Hippocampal formation (tissue), 2 donors: ENCODE data around the gene DIPK1B.
A peak's percentile ranks its signal among the peaks of the same experiment; 100 is the strongest.
"Not testable (repeated sequence)": the region's sequence is repeated elsewhere in the genome, so short reads cannot be mapped to it uniquely, and the experiment has no call there.

Experiments used
- DNase-seq, 2 donors: peaks; one replicate each; lab custom pipeline; 2025; lab: John Stamatoyannopoulos, UW

The DIPK1B gene

GRCh38 chr9:136754059-136754572 lies 41.7 kb downstream of the DIPK1B start:
- no peak for DNase-seq

- DNase-seq: no peak
Observed at GRCh38 chr9:136754626-136755301, 42.4 kb downstream of the DIPK1B start.

DNA sequence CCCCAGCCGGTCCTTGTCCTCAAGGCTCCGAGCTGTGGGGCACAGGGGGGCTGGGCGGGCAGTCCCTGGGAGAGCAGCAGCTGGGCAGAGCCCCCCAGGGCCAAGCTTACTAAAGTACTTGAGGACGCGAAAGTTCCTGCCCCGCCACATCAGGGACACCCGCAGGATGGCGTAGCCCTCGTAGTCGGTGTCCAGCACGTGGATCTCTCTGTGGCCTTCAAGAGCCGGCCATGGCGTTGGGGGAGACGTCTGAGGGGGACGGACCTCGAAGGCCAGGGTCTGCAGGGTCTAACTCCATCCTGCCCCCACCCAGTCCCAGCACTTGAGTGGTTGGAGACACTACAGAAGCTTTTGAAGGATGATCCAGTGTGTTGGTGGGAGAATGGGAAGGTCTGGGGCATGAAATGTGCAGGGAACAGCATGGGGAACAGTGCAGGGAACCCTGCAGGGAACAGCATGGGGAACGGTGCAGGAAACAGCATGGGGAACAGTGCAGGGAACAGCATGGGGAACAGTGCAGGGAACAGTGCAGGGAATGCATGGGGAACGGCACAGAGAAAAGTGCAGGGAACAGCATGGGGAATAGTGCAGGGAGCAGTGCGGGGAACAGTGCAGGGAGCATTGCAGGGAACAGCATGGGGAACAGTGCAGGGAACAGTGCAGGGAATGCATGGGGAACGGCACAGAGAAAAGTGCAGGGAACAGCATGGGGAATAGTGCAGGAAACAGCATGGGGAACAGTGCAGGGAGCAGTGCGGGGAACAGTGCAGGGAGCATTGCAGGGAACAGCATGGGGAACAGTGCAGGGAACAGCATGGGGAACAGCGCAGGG lies 43.1 kb downstream of the DIPK1B start:
- DNase-seq: not testable (repeated sequence)

DNA sequence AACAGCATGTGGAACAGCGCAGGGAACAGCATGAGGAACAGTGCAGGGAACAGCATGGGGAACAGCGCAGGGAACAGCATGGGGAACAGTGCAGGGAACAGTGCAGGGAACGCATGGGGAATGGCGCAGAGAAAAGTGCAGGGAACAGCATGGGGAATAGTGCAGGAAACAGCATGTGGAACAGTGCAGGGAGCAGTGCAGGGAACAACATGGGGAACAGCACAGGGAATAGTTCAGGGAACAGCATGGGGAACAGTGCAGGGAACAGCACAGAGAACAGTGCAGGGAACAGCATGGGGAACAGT lies 43.7 kb downstream of the DIPK1B start:
- no peak for DNase-seq

- no peak for DNase-seq
Observed at GRCh38 chr9:136756836-136757235, 44.5 kb downstream of the DIPK1B start.

DNA sequence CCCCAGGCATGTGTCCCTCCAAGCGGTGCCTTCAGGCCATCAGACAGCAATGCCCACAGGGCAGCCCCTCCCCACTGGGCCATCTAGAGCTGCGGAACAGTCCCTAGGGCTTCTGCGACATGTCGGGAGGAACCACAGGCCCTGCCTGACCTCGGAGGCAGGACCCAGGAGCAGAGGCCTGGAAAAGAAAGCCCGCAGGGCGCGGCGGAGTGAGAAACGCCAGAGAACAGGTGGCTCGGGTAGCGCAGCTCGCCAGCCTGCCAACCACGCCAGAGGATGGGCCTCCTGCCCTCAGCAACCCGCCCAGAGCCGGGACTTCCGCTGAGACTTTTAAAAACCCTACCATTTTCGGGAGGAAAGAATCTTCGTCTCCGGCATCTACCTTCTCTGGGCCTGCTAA lies 45.0 kb downstream of the DIPK1B start:
- no peak for DNase-seq

DNA sequence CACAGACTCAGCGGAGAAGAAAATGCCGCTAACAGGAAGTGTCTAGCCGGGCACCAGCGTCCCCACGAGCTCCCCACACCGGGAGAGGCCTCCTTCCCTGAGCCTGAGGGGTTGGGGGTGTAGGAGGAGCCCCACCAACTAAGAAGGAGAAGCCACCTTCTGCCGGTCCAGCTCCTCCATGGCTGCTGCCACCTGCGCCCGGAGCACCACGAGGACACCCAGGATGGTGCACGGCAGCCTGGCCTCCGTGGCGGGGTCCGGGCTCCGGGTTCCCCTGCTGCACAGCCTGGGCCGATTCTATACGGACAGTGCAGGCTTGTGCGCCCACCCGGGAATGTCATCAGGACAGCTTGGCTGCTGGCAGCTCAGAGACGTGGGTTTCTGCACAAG lies 45.4 kb downstream of the DIPK1B start:
- DNase-seq: no peak

- DNase-seq: no peak
Observed at GRCh38 chr9:136759001-136759400, 46.6 kb downstream of the DIPK1B start.

GRCh38 chr9:136759436-136760325 lies 47.3 kb downstream of the DIPK1B start:
- DNase-seq: no peak

DNA sequence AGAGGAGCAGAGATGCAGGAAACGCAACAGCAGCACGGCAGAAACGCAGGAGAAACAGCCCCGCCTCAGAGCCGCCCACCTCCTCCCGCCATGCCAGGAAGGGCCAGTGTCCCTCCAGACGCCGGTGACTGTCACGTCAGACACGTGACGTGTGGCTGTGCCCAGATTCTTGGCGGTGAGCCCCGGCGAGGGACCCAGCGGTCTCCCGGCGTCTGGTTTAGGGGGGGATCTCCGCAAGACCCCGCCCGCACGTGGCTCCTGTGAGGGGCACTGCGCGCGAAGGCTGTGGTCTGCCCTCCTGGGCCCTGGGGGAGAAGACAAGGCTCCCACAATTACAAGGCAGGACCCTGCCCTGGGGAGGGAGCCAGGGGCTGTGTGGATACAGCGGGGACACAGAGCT lies 48.1 kb downstream of the DIPK1B start:
- no peak for DNase-seq

DNA sequence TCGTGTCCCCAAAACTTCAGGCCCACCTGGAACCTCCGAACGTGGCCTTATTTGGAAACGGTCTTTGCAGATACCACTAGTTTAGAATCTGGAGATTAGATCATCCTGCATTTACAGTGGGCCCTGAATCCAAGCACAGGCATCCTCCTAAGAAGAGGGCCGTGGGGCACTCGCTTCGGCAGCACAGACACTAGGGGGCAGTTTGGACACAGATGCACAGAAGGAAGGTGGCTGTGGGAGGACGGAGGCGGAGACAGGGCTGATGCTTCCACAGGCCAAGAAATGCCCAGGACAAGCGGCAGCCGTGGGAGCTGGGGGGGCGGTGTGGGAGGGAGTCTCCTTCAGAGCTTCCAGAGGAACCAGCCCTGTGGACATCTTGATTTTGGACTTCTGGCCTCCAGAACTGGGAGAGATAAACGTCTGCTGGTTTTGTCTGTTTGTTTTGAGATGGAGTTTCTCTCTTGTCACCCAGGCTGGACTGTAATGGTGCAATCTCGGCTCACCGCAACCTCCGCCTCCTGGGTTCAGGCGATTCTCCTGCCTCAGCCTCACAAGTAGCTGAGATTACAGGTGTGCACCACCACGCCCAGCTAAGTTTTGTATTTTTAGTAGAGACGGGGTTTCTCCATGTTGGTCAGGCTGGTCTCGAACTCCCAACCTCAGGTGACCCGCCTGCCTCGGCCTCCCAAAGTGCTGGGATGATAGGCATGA lies 48.6 kb downstream of the DIPK1B start:
- peak in 1 of 2 donors; percentile 37 for DNase-seq

DNA sequence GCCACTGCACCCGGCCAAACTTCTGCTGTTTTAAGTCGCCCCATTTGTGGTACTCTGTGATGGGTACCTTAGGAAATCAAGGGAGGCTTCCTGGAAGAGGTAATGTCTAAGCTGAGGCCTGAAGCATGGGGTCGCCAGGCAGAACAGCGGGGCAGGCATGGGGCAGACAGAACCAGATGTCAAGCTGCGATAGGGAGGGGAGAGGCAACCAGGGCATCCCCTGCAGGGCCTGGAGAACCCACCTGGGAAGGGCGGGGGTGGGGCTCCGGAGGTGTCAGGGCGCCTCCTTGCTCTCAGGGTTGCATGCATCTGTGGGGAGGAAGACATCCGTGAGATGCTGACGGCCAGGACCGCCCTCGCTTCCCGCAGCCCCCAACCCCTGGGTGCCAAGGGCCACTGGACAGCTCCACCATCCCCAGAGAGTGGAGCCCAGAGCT lies 49.2 kb downstream of the DIPK1B start:
- no peak for DNase-seq

GRCh38 chr9:136762221-136762691 lies 49.9 kb downstream of the DIPK1B start:
- no peak for DNase-seq

DNA sequence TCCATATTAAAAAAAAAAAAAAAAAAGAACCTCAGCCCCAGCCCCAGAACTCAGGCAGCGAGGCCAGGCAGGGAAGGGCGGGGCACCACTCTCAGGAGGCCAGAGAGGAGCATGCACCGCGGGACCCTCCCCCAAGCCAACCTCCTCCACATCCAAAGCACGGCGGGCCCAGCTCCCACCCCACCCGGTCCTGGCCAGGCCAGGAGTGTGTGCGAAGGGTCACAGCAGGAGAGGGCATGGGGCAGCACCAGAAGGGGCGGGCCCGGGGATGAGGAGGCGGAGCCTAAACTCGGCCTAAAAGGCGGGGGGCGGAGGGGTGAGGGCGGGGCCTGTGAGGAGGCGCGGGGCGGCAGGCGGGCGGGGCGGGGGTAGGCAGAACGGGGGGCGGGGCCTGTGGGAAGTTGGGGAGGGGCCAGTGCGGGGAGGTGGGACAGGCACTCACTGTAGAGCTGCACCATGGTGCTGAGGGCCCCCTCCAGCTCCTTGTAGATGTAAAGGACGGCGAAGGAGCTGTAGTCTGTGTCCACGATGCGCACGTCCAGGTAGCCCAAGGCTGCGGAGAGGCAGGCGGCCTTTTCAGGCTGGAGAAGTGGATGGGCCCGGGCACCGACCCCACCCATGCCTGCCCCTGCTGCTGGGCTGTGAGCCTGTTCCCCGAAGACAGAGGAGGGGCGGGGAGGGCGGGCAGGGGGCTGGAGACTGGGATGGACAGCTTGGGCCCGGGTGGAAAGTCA lies 50.7 kb downstream of the DIPK1B start:
- DNase-seq: no peak

- DNase-seq: no peak
Observed at GRCh38 chr9:136763649-136764035, 51.3 kb downstream of the DIPK1B start.

GRCh38 chr9:136764301-136764891 lies 52.0 kb downstream of the DIPK1B start, which contains the start of gene LCN15:
Gene LCN15, minus strand, starts transcription at chr9:136764518. Its CDS starts 30 bp downstream, at chr9:136764488.
- no peak for DNase-seq

DNA sequence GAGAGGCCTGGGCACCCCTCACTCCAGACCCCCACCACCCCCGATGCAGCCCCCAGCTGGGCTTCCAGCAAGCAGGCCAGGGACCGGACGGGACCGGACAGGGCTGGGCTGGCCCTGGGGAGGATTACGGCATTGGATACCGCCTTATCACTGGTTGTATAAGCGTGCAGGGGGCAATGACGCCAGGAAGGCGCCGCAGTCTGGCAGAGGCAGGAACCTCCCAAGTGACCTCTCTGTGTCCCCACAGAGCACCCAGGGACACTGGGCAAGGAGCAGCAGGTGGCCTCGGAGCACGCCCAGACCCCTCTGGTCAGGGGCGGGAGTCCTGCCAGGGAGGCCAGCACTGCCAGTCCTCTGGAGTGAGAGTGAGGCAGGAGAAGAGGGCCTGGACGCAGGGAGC lies 52.7 kb downstream of the DIPK1B start:
- DNase-seq: no peak

DNA sequence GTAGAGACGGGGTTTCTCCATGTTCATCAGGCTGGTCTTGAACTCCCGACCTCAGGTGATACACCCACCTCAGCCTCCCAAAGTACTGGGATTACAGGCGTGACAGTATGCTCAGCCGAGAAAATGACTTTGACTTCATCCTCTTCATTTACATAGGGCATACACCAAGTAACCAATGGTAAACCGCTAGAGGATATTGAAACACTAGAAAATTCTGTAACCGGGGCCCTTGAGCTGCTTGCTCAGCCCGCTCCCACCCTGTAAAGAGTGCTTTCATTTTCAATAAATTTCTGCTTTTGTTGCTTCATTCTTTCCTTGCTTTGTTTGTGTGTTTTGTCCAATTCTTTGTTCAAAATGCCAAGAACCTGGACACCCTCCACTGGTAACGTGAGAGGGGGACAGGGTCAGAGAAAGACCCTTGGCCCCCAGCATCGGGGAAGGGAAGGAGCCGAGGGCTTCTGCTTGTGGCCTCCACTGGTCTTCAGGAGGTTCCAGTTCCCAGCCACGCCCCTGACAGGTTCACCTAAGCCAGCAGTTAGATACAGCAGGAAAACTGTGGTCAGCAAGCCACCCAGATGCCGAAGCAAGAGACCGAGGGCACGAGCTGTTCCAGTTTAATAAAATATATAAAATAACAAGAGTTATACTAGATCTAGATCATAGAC lies 53.5 kb downstream of the DIPK1B start:
- not testable (repeated sequence) for DNase-seq

DNA sequence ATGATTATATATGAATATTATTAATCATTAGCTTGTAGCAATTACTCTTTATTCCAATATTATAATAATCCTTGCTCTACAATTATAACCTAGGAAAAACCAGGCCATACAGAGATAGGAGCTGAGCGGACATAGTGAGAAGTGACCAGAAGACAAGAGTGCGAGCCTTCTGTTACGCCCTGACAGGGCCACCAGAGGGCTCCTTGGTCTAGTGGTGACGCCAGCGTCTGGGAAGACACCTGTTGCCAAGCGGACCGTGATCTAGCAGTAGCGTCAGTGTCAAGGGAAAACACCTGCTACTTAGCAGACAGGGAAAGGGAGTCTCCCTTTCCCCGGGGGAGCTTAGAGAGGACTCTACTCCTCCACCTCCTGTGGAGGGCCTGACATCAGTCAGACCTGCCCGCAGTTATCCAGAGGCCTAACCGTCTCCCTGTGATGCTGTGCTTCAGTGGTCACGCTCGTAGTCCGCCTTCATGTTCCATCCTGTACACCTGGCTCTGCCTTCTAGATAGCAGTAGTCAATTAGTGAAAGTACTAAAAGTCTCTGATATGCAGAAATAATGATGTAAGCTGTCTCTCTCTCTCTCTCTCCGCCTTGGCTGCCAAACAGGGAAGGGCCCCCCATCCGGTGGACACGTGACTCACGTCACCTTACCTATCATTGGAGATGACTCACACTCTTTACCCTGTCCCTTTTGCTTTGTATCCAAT lies 54.2 kb downstream of the DIPK1B start:
- peak; percentile 7 to 43 for DNase-seq
